Ureter (tissue), 1 donor: ENCODE measurements around the gene RASAL3. TPM values are rescaled to one million over a fixed set of nuclear protein-coding genes. Genes with fewer than 3 reads are reported as not detected.
"Not testable (repeated sequence)": the region's sequence is repeated elsewhere in the genome, so short reads cannot be mapped to it uniquely, and the experiment has no call there.

ENCODE experiments used
- DNase-seq: peaks from one replicate; pipeline ENCODE4 v3.0.0-alpha.2; 2020; ENCODE audit warnings: low spot score
- total RNA-seq: library from RNA; stranded (reverse); gene quantifications from one replicate; pipeline ENCODE4 v1.2.4, GENCODE V29; 2023
- donor health status: DM: yes; HTN: yes; CAD: no.

Gene RASAL3
- total RNA-seq, 1 donor from 2014 or later, result 3.9 TPM

DNA sequence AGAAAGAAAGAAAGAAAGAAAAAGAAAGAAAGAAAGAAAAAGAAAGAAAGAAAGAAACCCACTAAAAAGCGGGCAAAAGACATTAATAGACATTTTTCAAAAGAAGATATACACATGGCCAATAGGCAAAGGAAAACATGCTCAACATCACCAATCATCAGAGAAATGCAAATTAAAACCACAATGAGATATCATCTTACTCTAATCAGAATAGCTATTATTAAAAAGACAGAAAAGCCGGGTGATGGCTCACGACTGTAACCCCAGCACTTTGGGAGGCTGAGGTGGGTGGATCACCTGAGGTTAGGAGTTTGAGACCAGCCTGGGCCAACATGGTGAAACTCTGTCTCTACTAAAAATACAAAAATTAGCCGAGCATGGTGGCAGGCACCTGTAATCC lies 9.5 kb upstream of the RASAL3 start:
- DNase-seq, result not testable (repeated sequence)

DNA sequence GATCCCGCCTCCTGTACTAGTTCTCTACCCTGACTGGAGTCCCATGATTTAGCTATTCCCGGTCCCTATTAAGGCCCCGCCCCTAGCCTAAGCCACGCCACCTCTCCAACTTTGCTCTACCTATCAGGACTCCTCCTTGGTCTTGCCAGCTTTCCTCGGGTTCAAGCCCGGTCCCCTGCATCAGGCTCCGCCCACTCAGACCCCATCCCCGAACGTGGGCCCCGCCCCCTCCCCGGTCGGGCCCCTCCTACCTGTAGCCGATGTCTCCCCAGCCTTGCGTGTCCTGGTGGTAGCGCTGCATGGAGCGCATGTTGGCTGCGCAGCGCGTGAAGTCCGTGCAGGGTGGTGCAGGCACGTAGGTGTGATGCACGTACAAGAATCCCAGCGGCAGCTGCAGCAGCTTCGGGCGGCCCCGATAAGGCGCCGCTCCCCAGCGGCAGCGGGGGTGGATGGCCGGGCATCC lies 7.3 kb upstream of the RASAL3 start:
- no peak for DNase-seq

DNA sequence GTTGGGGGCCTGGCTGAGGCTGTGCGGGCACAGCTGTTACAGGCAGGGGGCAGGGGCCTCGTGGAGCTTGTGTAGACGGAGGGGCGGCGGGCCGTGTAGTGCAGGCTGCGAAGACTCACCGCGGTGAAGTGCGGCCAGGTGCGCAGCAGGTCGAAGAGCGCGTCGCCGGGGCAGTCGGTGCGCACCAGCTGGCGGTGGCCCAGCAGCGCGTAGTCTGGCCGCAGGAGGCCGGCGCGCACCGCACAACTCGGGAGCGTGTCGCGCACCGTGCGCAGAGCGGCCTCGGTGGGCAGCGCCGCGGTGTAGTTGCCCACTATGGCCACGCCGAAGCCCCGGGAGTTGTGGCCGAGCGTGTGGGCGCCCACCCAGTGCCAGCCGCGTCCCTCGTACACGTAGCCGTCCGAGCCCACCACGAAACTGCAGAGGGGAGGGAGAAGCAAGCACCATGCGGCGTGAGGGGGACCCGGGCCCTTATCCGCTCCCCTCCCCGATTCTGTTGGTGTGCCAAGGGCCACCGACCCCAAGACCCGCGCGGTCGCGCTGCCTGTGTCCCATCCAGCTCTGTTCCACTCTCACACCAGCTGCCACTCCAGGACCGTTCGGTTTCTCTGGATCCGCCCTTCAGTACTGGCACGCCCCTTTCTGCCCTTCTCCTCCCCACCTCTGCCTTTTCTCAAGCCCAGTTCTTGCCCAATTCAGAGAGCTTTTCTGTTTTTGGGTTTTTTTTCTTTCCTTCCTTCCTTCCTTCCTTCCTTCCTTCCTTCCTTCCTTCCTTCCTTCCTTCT lies 5.4 kb upstream of the RASAL3 start:
- no peak for DNase-seq

DNA sequence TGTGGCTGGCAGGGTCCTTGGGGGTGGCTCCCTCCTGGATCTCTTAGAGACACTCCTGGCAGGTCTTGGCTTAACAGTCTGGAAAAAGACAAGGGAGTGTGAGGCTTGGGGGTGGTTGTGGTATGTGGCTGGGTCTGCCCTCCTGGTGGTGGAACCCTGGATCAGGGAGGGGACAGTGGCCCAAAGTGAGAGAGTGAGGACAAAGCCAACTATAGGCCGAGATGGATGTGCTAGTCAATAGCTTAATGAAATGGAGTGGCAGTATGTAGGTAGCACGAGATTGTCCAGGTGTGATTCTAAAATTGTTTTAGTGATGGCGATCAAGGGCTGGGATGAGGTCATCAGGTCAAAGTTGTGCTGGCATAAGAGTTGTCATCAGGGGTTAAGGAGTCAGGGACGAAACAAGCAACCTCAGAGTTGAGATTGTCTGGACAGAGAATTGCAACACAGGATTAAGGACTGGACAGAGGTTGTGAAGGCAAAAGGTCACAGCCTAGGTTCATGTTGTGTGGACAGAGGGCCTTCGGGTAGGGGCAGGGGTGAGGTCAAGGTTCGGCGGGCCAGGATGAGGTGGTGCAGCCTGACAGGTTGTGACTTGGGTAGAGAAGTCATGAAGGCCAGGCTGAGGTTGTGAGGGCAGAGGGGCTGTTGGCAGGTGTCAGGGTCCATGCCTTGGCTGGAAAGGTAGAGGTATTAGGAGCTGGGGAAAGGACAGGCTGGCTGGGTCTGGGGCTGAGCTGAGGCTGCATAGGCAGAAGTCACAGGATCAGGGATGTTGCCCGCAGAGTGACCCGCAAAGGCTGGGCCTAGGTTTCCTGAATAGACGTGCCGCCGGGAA lies 4.5 kb upstream of the RASAL3 start:
- no peak for DNase-seq

DNA sequence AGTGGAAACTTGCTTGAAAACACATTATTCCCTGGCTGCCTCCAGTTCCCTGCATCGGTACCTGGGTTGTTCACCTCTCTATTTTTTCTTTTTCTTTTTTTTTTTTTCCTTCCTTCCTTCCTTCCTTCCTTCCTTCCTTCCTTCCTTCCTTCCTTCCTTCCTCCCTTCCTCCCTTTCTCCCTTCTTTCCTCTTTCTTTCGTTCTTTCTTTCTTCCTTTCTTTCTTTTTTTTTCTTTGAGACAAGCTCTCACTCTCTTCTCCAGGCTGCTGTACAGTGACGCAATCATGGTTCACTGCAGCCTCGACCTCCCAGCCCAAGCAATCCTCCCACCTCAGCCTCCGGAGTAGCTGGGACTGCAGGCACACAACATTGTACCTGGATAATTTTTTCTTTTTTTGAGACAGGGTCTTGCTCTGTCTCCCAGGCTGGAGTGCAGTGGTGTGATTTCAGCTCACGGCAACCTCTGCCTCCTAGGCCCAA lies 3.4 kb upstream of the RASAL3 start:
- no peak for DNase-seq

DNA sequence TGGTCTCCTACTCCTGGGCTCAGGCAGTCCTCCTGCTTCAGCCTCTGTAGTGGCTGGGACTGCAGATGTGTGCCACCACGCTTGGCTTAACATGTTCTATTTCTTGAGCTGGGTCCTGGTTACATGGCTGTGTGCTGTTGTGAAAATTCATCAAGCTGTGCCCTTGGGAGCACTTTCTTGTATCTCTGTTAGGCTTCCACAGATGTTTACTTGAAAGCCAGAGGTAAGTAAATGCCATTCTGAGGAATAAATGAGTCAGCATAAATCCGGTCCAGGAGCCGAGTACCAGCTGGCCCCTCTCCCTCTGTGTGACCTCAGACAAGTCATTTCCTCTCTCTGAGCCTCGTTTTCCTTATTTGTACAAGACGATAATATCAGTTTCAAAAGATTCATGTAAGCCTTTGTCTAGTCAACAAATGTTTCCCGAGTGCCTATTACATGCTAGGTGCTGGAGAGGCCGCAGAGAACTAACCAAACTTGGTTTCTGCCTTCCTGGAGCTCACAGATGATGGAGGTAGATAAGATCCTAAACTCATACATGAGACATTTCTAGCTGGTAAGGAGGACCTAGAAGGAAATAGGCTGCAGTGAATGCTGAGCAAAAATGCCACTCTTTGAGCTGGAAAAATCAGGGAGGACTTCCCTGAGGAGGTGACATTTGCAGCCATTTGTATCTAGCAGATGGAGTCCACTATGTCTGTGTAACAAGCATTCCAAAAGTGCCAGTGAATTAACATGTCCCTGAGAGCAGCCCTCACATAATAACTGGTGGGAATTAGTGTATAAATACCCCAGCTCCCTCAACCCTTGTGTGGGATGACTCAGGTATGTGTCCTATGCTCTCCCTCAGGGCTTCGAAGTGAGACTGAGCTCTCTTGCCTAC lies 2.7 kb upstream of the RASAL3 start:
- DNase-seq, result no peak

DNA sequence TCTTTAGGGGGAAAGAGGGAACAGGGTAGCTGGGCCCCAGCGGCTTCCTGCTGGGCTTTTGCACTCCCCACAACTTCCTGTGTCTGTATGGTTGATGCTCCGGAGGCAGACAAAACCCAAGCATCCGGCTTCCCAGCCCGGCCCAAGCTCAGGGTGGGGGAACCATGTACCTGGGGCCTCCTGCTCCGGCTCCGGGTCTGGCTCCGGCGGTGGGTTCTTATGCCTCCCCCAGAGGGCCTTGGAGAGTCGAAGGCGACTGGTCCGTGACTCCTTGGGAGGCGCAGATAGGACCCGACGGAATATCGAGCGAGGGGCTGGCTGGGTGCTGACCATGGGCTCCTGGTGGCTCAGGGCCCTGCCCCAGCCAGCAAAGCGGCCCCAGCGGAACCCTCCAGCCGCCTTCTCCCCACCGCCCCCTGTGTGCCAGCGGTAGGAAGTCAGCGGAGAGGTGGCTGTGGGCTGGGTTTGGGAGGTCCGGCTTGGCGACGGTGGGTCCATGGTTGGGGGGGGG lies 428 bp downstream of the RASAL3 start:
- DNase-seq, result no peak

DNA sequence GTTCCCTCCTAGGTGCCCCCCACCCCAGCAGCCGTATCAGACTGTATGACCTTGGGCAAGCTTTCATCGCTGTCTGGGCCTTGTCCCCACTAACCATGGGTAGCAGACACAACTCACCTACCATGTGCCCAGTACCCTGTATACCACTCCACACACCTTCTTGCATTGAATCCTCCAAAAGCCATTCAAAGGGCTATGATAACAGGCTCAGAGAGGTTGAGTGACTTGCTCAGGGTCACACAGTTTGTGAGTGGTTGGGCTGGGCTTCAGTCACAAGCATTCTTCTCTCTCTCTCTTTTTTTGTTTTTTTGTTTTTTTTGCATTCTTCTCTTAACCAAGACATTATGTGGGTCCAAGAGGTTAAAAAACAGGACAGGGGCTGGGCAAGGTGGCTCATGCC lies 2.6 kb downstream of the RASAL3 start:
- no peak for DNase-seq

DNA sequence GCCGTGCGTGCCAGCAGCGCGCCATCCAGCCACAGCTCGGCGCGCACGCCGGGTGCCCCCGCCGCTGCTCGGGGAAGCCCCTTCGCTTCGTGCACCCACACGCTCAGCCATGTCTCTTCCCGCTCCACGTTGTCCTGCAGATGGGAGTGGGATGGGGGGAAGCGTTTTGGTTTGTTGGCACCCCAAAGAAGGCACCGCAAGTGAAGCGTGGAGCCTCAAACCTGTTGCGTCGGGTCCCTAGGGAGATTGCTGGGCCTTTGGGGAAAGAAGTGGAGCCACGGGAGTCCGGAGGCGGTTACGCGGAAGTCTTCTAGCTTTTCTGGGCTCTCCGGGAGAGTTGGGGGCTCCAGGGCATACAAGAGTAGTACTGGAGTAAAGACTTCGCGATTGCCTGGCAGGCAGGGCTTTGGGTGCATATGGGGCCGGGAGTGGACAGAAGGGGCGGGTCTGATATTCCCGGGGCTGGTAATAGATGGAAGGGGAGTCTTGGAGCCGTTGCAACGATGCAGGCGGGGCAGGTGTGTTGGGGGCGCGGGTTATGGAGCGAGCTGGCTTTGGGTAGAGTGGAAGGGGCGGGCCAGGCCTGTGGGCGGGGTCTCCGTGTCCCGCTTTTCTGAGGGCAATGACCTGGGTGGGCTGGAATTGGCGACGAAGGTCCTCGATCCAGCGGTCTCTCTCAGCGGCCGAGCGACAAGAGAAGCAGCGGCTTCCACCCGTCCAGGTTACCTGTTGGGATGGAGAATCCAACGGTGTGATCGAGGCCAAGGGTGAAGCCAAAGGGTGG lies 6.5 kb downstream of the RASAL3 start:
- DNase-seq, result no peak

DNA sequence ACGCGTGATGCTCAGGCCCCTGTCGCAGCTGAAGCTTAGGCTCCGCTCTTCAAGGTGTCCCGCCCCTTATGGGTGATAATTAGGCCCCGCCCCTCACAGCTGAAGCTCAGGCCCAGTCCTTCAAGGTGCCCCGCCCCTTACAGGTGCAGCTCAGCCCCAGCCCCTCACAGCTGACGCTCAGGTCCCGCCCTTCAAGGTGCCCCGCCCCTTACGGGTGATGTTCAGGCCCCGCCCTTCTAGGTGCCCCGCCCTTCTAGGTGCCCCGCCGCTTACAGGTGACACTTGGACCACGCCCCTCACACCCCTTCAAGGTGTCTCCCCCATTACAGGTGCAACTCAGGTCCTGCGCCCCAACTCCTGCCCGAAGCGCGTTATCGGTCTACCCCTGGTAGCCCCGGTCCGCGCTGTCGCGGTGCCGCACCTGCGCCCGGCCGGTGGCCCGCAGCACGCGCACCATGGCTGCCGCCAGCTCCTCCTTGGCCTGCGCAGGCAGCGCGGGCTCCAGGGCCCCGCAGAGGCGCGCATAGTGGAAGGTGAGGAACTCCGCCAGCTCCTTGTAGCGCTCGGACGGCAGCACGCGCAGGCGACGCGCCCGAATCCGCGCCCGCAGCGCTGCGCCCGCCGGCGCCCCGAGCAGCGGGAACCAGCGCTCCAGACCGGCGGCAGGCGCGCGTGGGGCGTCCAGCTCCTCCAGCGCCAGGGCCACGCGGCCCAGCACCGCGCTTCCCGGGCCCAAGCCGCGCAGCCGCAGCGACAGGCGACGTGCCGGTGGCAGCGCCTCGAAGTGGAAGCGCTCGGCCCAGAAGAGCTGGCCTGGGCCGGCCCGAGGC lies 7.3 kb downstream of the RASAL3 start:
- DNase-seq, result peak; percentile 55

DNA sequence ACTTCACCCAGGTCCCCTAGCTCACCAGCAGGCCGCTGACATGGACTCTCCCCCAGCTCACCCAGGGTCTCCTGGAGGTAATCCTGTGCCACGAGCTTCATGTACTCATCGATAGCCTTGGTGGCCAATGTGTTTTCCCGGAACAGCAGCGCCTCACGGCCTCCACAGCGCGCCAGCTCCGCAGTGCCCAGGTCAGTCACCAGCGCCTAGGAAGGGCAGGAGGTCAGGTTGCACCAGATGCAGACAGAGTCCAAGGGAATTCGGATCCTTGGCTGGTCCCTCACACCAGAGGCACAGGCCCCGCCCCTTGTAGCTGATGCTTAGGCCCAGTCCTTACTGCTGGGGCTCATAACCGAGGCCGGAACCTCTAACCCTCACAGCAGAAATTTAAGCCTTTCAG lies 7.9 kb downstream of the RASAL3 start:
- DNase-seq, result no peak

DNA sequence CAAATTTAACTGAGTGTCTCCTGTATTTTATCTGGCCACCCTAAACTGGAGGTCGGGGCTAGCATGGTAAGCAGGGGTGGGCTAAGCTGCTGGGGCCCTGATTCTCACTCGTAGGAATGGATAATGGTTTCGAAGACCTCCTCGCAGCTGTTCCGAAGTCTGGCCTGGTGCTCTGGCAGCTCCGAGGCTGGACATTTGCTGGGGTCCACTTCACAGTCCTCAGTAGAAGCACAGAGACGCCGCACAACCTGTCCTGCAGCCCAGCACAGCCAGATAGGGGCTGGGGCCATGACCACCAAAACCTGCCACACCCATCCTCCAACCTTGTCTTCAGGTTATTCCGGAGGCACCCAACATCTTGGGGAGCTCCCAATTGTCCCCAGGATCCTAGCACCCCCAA lies 8.3 kb downstream of the RASAL3 start:
- no peak for DNase-seq

DNA sequence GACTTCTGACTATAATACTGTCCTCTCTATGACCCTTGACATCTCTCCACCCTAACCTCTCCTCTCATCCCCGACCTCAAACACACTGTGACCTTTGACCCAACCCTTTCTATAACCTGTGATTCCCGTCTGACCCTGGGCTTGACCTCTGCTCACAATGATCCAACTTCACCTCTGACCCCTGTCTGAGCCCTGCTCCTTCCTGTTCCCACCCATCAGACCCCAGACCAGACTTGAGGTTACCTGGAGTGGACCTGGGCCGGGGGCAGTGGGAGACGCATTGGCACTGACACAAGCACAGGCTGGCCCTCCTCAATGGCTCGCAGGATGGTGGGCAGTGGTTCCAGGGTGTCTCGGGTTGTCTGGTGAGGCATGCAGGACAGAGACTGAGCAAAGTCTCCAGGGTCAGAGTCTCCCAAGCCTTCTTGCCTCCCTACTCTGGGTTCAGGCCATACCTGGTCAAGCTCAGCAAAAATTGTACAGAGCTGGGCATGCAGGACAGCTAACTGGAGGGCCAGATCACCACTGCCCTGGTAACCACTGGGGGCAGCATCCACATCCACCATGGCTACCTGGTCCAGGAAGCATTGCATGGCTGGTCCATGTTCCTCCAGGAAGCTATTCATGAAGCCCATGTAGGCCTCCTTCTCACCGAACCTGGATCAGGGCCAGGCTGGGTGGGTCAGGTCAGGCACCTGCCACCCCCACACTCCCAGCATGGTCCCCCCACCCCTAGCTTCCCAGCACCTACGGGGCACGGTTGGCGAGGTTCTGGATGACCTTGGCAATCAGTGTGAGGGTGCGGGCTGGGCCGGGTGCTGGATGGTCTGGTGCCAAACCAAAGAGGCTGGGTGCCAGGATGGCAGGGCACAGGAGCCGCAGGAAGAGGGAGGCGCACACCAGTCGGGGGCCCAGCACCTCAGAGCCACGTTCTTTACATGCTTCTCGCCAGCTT lies 10.2 kb downstream of the RASAL3 start:
- DNase-seq, result no peak

DNA sequence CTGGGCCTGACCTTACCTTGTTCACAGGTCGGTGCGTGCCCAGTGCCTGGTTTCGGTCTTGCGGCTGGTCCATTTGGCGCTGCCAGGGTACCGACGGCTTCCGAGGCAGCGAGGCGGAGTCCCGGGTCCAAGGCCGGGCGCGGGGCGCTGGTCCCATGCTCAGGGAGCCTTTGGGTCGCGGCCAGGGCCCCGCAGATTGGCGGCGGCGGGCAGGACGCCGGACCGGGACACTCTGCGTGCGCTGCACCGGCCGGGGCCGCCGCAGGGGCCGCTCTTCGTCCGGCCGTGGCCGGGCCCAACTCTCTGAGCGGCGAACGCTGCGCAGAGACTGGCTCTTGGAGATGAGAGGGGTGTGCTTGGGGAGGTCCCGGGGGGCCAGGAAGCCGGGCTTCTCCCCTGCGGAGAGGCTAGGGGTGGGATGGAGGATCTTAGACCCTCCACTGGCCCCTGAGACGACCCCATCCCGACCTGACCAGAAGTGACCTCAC lies 11.2 kb downstream of the RASAL3 start:
- DNase-seq, result no peak

DNA sequence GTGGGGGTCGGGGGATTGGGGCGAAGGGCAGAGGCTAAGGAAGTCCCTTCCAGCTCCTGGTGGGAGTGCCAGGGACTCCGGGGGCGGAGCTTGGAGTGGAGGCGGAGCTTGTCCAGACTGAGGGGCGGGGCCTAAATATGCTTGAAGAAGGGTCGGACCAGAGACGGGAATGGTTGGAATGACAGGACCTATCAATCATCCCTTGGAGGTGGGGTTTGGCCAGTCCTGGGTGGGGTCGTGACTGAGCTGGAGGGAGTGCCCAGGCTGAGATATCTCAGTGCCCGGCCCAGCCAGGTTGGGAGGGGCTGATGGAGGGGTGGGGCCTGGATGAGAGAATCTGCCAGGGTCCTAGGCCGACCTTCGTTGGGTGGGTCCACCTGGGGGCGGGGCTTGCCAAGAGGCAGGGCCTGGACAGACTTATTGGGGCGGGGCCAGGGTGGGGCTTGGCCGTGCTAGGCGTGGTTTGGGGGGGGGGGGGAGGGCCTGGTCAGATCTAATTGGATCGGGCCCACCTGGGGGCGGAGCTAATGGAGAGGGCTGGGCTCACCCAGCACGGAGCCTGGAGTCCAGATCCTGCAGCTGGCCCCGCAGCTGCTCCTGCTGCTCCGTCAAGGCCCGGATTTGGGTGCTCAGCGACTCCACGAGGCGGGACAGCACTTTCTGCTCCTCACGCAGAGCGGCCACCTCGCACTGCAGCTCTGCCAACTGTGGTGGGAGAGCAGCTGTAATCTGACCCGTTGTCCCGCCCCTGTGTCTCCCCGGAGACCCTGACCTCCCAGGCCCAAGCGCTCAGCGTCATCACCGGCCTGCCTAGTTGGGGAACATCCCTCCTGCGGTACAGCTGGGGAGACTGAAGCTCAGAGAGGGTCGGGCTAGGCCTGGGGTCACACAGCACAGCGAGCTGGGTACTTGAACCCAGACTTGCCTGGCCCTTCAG lies 12.0 kb downstream of the RASAL3 start:
- peak; percentile 91 for DNase-seq

DNA sequence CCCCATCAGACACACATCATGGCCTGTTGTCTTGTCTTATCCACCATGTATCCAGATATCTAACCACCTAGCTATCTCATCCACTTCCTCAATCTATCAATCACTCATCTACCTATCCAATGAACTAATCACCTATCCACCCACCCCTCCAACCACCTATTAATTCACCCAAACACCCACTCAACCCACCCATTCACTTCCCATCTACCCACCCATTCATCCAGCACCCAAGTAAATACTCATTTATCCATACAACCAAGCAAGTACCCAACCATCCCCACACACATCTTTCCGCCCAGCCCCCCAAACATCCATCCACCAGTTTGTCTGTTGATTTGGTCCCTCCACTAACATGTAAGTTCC lies 13.8 kb downstream of the RASAL3 start:
- DNase-seq, result no peak
